ENCODE data around the gene AP4B1.

Gene AP4B1

DNA sequence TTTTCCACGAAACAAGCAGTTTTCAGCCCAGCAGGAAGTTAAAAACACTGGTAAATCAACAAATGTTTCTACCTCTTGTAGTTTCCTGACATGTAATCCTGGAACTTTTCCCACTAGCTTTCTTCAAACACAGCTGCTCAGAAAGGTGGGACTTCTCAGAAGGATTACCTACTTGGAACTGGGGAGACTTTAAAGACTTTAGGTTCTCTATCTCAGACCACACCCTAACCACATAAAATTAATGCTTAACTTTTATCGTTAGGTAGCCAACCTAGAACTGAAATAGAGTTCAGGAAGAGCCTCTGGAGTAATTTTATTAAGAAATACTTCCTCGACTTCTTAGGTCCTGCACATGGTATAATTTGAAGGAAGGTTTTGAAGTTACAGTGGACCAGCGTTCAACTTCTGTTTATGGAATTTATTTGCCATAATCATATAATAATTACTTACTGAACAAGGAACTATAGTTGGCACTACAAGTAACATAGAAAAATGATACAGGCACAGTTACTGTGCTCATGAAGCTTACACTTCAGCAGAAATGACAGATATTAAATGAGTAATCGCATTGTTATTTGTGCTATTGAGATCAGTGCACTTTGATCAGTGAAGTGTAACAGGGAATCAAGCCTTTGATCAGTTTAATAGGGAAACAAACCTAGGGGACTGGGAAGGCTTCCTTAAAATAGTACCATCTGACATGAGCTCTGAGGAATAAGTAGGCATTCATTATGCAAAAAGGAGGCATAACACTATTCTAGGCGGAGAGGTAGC is 17.0 kb downstream of the AP4B1 start, which contains the start of gene BCL2L15:
Gene BCL2L15, minus strand, starts transcription at position 180 of the 774 bp plus-strand sequence. CDS start 206 bp downstream, outside the sequence.
- no peaks in the 10 kb centered on the region for H3K27me3 Mint-ChIP-seq
- no peak for ATAC-seq
- peaks cover 11% of the 10 kb centered on the region for H3K36me3 Mint-ChIP-seq
- no peaks in the 10 kb centered on the region for H3K9me3 Mint-ChIP-seq
- H3K27ac Mint-ChIP-seq: no peak within 1 kb of the TSS
- H3K4me1 Mint-ChIP-seq: no peaks in the 10 kb centered on the region
- no peak within 1 kb of the TSS for H3K4me3 Mint-ChIP-seq

DNA sequence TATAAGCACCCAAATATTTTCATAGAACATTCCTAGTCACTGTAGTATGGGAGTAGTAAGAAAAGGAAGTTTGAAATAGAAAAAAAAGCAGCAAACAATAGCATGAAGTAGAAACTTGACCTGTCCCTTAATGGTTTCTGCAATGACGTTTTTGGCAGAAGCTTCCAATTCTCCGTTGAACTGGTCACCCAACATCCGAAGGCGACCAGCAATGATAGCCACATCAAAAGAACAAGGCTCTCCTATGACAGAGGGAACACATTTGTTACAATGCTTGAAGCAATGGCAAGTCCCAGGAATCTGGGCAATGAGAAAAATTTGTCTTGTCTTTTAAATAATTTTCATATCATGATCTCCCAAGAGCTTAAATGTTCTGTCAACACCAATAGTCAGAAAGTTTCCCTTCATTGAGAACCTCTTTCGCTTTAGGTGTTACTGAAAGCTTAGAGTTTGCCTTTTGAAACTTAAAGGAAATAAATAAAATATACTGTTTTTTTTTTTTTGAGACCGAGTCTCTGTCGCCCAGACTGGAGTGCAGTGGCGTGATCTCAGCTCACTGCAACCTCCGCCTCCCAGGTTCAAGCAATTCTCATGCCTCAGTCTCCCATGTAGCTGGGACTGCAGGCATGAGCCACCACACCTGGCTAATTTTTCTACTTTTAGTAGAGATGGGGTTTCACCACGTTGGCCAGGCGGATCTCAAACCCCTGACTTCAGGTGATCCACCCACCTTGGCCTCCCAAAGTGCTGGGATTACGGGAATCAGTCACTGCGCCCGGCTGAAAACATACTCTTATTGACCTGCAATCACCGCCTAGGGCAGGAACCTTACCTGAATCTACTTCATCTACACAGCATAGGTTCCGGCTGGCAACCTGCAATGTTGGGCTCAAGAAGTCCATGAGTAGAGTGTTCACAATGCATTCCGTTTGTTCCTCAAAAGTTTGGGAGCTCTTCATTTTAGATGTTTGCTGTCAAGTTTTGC is 17.9 kb downstream of the AP4B1 start:
- no peaks in the 10 kb centered on the region for H3K9me3 Mint-ChIP-seq
- ATAC-seq: no peak
- peaks cover 11% of the 10 kb centered on the region for H3K36me3 Mint-ChIP-seq
- no peak overlapping the region for H3K4me3 Mint-ChIP-seq
- H3K27ac Mint-ChIP-seq: no peak overlapping the region
- H3K4me1 Mint-ChIP-seq: no peaks in the 10 kb centered on the region
- no peaks in the 10 kb centered on the region for H3K27me3 Mint-ChIP-seq

DNA sequence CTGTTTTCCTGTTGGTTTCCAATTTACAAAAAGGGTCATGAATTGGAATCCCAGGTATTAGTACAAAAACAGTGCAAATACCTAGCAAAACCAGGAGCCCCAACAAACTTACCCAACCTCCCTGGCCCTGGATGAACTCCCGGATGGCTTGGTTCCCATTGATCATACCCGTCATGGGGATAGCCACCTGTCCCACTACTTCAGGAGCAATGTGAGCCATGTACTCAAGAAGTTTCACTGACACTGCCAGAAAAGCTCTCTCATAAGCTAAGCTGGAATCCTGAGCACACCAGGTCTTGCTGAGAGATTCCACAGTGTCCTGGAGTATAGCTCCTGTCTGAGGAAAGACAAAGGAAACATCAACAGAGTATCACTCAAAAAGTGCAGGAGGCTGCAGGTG is 22.9 kb downstream of the AP4B1 start:
- Mint-ChIP-seq H3K4me3 (no peak overlapping the region), H3K4me1 (no peaks in the 10 kb centered on the region), H3K9me3 (no peaks in the 10 kb centered on the region), H3K27ac (no peak overlapping the region), H3K27me3 (no peaks in the 10 kb centered on the region), H3K36me3 (no peaks in the 10 kb centered on the region)
- ATAC-seq: no peak

DNA sequence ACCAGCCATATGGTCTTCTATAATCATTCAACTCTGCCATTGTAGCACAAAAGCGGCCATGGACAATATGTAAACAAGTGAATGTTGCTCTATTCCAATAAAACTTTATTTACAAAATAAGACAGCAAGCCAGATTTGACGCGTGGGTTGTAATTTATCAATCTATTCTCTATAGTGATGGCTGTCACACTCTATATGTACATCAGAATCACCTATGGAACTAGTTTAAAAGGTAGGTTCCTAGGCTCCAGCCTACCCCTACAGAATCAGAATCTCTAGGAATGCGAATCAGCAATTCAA is 24.9 kb downstream of the AP4B1 start:
- Mint-ChIP-seq H3K4me3 (no peak overlapping the region), H3K9me3 (no peaks in the 10 kb centered on the region), H3K27ac (no peak overlapping the region), H3K27me3 (no peaks in the 10 kb centered on the region), H3K36me3 (no peaks in the 10 kb centered on the region), H3K4me1 (peaks cover 3% of the 10 kb centered on the region)
- ATAC-seq: no peak

DNA sequence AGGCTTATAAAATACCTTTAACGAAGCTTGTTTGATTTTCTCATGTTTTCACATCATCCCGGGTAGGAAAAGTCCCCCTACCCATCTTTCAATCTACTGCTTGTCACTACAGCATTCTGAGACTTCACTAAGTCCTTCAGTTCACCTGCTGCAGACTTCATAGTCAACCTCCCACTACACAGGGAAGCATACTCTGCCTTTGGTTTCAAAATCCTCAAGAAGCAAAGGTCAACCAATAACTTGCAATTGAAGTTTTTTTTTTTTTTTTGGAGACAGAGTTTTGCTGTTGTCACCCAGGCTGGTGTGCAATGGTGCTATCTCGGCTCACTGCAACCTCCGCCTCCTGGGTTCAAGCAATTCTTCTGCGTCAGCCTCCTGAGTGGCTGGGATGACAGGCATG is 28.4 kb downstream of the AP4B1 start:
- H3K4me1 Mint-ChIP-seq: peaks cover 28% of the 10 kb centered on the region
- no peak overlapping the region for H3K4me3 Mint-ChIP-seq
- H3K36me3 Mint-ChIP-seq: no peaks in the 10 kb centered on the region
- no peak overlapping the region for H3K27ac Mint-ChIP-seq
- H3K27me3 Mint-ChIP-seq: no peaks in the 10 kb centered on the region
- ATAC-seq: no peak
- H3K9me3 Mint-ChIP-seq: no peaks in the 10 kb centered on the region

DNA sequence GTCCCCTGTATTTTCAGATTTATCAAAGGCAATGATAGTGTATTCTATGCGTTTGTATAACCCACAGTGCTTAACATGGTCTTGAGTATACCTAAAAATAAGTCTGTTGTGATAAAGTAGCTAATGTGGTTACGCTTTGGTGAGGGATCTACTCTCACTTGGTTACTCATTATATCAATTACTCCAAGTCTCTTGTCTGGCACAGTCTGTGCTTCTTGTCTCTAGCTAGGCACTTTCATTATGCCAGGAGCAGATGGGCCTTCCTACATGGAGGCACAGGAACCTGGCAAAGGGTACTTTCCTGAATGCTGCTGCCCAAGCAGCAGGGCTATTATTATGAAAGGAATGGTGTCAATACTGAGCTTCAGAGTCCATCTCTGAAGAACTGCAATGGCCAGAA is 28.9 kb downstream of the AP4B1 start:
- no peak overlapping the region for H3K27ac Mint-ChIP-seq

DNA sequence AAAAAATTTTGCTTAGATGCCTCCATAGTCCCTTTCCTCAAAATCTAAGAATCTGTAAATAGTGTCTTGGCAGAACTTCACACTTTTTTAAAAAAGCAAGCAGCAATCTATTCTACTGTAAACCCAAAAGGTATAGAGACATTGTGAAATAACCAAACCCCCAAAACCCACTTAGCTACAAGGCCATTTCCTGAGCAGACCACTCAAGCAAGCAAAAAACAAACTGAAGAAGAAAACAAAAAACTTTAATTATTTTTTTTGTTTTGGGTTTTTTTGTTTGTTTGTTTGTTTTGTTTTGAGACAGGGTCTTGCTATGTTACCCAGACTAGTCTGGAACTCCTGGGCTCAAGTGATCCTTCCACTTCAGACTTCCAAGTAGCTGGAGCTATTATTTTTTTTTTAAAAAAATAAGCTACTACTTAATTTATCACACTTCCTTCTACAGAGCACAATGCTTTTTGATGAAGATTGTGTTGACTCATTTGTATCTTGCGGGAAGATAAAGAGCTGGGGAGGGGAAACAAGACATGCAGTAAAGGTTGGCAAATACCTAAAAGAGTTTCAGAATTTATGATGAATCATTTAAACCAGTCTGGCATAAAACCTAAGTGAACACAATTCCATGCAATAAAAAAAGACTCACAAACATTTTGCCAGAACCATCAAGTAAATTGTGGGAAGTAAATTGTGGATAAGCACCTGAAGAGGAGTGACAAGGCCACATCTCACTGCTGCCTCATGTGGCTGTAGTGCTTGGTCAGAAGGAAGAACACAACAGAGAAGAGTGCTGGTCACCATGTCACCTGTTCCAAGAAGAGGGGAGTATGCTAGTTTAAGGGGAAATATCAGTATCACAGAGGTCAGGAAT is 30.4 kb downstream of the AP4B1 start:
- Mint-ChIP-seq H3K9me3 (no peaks in the 10 kb centered on the region), H3K4me3 (no peak overlapping the region), H3K27me3 (no peaks in the 10 kb centered on the region), H3K4me1 (peaks cover 36% of the 10 kb centered on the region), H3K27ac (peak overlapping the region; percentile 50), H3K36me3 (no peaks in the 10 kb centered on the region)
- peak; percentile 69 for ATAC-seq

More for the DNA sequence above, 28.9 kb downstream of the AP4B1 start:
- H3K9me3 Mint-ChIP-seq: no peaks in the 10 kb centered on the region
- no peaks in the 10 kb centered on the region for H3K36me3 Mint-ChIP-seq
- no peaks in the 10 kb centered on the region for H3K27me3 Mint-ChIP-seq
- H3K4me1 Mint-ChIP-seq: peaks cover 28% of the 10 kb centered on the region
- no peak for ATAC-seq
- H3K4me3 Mint-ChIP-seq: no peak overlapping the region

DNA sequence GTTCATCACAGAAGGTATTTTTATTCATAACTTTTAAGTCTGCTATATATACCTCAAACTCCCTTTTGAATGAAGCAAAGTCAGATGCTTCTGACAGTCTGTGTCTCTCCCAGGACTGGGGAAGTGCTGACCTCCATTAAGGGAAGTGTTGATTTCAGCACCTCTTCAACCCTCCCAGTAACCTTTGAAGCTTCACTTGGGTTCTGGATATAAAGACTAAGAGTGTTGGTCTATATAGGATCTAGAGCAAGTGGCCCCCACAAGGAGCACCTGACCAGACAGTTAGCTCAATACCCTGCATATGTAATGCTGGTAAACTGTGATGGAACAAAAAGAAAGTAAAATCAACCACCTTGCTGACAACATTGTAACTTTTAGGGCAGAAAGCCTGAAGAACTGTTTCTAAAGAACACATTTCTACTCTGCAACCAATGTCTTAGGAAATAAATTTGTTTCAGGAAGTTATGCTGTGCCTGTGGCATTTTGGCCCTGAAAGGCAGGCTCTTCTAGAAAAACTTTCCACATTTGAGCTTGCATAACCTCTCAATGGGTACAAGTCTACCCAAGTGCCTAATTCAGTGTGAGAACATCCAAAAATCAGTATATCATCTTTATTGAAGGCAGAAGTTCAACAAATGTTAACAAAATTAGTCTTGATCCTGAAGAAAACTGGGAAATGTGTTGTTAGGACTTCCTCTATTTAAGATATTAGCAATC is 32.2 kb downstream of the AP4B1 start:
- H3K9me3 Mint-ChIP-seq: no peaks in the 10 kb centered on the region
- H3K4me3 Mint-ChIP-seq: no peak overlapping the region
- H3K4me1 Mint-ChIP-seq: peaks cover 55% of the 10 kb centered on the region
- H3K27ac Mint-ChIP-seq: peak overlapping the region; percentile 86
- no peak for ATAC-seq
- no peaks in the 10 kb centered on the region for H3K36me3 Mint-ChIP-seq
- no peaks in the 10 kb centered on the region for H3K27me3 Mint-ChIP-seq

DNA sequence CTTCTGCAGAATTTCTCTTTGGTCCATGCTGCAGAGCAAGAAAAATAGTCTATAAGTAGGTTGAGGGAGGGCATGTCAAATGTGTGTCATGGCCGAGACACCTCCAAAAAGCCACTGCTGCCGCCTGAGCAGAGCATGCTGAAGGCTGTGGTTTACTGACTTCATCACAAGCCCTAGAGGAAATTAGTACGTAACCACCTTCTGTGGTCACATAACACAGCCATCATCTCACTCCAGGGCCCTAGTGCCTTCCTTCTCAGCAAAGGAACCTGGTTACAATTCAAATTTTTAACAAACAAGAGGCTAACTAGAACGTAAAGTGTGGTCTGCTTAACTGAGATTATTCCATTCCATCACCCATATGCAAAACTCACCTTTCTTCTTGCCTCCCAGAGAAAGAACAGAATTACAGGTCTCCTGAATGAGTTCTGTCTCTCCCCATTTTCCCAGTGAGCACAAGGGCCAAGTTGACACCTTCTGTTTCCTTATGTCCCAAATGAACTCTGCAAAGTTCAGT is 32.9 kb downstream of the AP4B1 start, which contains the start of gene PTPN22:
Gene PTPN22, minus strand, starts transcription at position 116 of the 517 bp plus-strand sequence.
- ATAC-seq: peak; percentile 98
- Mint-ChIP-seq H3K4me3 (peak within 1 kb of the TSS; percentile 75), H3K27me3 (no peaks in the 10 kb centered on the region), H3K27ac (peak within 1 kb of the TSS; percentile 86), H3K36me3 (no peaks in the 10 kb centered on the region), H3K4me1 (peaks cover 55% of the 10 kb centered on the region), H3K9me3 (no peaks in the 10 kb centered on the region)

DNA sequence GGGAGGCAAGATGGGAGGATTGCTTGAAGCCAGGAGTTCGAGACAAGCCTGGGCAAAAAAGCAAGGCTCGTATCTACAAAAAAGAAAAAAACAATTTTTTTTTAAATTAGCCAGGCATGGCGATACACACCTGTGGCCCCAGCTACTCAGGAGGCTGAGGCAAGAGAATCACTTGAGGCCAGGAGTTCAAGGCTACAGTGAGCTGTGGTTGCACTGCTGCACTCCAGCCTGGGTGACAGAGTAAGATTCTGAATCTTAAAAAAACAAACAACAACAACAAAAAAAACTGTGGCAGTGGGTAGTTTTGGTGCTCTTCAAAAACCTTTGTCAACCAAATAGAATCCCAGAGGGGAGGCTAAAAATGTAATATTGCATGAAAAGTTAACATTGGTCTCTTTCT is 33.8 kb downstream of the AP4B1 start:
- peaks cover 55% of the 10 kb centered on the region for H3K4me1 Mint-ChIP-seq
- no peaks in the 10 kb centered on the region for H3K36me3 Mint-ChIP-seq
- no peak for ATAC-seq
- peak overlapping the region; percentile 72 for H3K4me3 Mint-ChIP-seq
- H3K9me3 Mint-ChIP-seq: no peaks in the 10 kb centered on the region
- peak overlapping the region; percentile 86 for H3K27ac Mint-ChIP-seq
- no peaks in the 10 kb centered on the region for H3K27me3 Mint-ChIP-seq

DNA sequence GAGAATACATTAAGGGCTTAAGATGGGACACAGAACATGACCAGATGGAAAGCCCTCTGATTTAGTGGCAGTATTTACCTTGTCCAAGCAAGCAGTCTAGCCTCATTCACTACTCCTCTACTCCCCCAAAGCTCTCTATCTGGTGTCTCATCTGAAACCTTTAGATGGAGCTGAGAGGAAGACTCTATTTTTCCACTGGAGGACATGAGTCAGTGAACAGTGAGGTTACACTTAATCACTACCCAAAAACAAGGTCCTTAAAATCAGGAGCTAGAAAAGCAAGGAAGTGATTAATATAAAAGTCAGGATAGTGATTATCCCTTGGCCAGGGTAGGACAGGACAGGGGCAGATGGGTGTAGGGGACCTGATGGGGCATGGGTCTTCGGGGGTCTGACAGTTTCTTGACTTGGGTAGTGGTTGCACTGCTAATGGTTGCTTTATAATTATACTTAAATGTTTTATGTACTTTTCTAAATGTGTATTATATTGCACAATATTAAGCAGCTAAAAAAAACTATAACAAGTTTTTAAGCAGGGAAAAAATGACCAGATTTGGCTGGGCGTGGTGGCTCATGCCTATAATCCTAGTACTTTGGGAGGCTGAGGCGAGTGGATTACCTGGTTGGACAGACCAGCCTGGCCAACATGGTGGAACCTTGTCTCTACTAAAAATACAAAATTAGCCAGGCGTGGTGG is 36.1 kb downstream of the AP4B1 start:
- H3K4me1 Mint-ChIP-seq: peaks cover 53% of the 10 kb centered on the region
- no peaks in the 10 kb centered on the region for H3K36me3 Mint-ChIP-seq
- peak; percentile 35 for ATAC-seq
- no peaks in the 10 kb centered on the region for H3K9me3 Mint-ChIP-seq
- H3K27ac Mint-ChIP-seq: peak overlapping the region; percentile 86
- no peaks in the 10 kb centered on the region for H3K27me3 Mint-ChIP-seq
- peak overlapping the region; percentile 50 for H3K4me3 Mint-ChIP-seq

DNA sequence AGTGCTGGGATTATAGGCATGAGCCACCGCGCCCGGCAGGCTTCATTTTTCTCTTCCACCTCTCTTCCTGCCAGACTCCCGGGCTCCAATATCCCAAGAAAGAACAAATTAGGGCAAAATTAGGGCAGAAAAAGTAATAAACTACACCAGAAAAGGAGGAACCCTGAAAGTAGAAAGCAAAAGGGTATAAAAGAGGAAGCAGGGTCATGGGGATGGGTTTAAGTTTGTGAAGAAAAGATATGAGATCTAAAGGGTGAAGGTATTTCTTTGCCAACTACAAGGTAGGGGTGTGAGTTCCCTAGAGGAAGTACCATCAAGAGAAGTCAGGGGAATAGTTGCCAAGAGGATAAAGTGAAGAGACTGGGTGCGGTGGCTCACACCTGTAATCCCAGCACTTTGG is 43.0 kb downstream of the AP4B1 start:
- Mint-ChIP-seq H3K27ac (peak overlapping the region; percentile 80), H3K27me3 (no peaks in the 10 kb centered on the region), H3K9me3 (peaks cover 3% of the 10 kb centered on the region), H3K36me3 (peaks cover 25% of the 10 kb centered on the region), H3K4me3 (no peak overlapping the region), H3K4me1 (peaks cover 72% of the 10 kb centered on the region)
- no peak for ATAC-seq

DNA sequence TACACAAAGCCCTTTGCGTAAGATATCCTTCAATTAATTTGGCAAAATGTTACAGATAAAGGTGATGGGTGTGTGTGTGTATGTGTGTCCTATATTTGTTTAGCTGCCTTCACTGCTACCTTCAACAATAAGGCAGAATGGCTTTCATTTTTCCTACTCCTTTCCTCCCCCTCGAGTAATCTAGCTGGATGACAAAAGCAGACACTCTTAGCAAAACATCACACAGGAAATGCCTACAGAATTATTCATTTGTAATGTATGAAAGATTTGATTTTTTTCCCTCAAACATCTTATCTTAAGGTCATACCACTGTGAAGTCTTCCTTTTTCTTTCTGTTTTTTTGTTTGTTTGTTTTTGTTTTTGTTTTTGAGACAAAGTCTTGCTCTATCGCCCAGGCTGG is 43.7 kb downstream of the AP4B1 start:
- Mint-ChIP-seq H3K27ac (peak overlapping the region; percentile 80), H3K36me3 (peaks cover 32% of the 10 kb centered on the region), H3K9me3 (peaks cover 3% of the 10 kb centered on the region), H3K4me1 (peaks cover 72% of the 10 kb centered on the region), H3K27me3 (no peaks in the 10 kb centered on the region), H3K4me3 (no peak overlapping the region)
- no peak for ATAC-seq

Data from stimulated activated memory B cell treated with anti-CD40 and anti-IgM and Interleukin-4, amounts not matched to agents 10 μg/mL and 1 μg/mL and 100 μg/mL, for 72 hours (primary cell).